ENCODE results near the gene TSC22D2.

The TSC22D2 gene

DNA sequence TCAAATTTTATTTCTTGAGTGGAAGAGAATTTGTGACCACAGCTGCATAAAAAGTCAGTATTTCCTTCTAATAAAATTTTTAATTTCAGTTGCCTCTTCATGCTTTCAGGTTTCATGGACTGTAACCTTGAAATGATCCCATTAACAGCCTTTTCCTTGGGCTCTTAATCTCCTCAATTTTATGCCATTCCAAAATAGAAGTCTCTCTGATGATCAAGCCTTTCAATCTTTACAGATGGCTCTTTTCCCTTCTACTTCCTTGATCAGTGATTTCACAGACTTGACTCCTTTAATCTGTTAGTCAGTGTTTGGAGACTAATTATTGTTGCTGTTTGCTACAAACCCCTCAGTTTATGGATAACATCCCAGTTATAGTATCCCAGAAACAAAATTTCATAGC is 11.9 kb downstream of the TSC22D2 start:
- no peak for DNase-seq (ENCODE audit: low read depth)
- TF ChIP-seq CTCF (IDR thresholded peaks at IDR 0.05; ENCODE audit: control insufficient read depth, insufficient read depth, low read depth, low read length, missing control alignments), result no peak
- H3K4me3 ChIP-seq (ENCODE audit: control insufficient read depth, low read depth, low read length), result no peak overlapping the region

GRCh38 chr3:150421256-150421655 is 13.2 kb downstream of the TSC22D2 start:
- no peak for TF ChIP-seq CTCF (IDR thresholded peaks at IDR 0.05; ENCODE audit: control insufficient read depth, insufficient read depth, low read depth, low read length, missing control alignments)
- DNase-seq (ENCODE audit: low read depth), result no peak
- no peak overlapping the region for H3K4me3 ChIP-seq (ENCODE audit: control insufficient read depth, low read depth, low read length)

DNA sequence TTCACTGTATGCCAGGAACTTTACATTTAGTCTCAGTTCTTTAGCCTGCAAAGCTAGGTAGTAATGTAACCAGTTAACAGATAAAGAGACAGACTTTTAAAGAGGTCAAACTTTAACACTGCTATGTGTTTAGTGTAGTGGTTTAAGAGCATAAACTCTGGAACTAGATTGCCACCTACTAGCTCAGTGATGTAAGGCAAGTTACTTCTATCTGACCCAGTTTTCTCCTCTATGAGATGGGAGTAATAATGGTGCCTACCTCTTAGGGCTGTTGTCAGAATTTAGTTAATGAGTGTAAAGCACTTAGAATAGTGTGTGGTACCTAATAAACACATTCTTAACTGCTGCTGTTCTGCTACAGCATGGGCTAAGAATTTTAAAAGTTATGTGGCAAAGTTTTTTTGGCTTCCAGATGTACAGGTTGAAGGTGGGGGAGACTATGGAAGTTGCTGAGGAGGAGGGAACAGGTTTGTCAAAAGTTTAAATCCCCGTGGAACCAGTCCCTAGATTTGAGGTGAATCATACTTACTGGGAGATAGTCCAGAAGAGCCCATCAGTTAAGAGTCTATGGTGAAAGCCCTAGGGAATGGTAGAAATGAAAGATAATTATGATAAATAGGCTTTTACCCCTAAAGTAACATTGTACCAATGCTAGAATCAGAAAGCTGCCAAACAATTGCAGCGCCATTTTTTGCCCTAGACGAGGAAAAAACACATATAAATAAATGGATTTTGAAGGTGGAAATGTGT is 13.9 kb downstream of the TSC22D2 start:
- no peak for TF ChIP-seq CTCF (IDR thresholded peaks at IDR 0.05; ENCODE audit: control insufficient read depth, insufficient read depth, low read depth, low read length, missing control alignments)
- DNase-seq (ENCODE audit: low read depth), result no peak
- no peak overlapping the region for H3K4me3 ChIP-seq (ENCODE audit: control insufficient read depth, low read depth, low read length)

- TF ChIP-seq CTCF (IDR thresholded peaks at IDR 0.05; ENCODE audit: control insufficient read depth, insufficient read depth, low read depth, low read length, missing control alignments), result no peak
Observed at GRCh38 chr3:150422907-150423306, 14.8 kb downstream of the TSC22D2 start.

DNA sequence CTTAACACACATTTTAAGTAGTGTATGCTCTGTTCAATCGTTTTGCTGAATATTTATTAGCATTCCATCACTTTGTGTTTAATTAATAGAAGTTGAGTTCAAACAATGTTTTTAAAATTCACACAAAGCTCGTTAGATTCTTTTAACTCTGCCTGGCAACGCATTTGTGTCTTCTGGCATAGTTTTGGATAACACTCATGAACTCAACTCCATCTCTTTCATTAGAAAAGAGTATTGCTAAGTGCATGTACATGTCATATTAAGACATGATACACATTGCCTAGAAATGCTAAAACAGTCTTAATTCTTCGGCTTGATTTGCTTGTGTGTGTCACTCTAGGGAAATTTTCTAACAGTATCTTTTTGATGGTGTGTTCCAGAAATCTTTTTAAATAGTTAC is 15.7 kb downstream of the TSC22D2 start:
- H3K4me3 ChIP-seq (ENCODE audit: control insufficient read depth, low read depth, low read length), result no peak overlapping the region
- TF ChIP-seq CTCF (IDR thresholded peaks at IDR 0.05; ENCODE audit: control insufficient read depth, insufficient read depth, low read depth, low read length, missing control alignments), result no peak
- no peak for DNase-seq (ENCODE audit: low read depth)

More at GRCh38 chr3:150422907-150423306, 14.8 kb downstream of the TSC22D2 start:
- DNase-seq (ENCODE audit: low read depth), result no peak
- H3K4me3 ChIP-seq (ENCODE audit: control insufficient read depth, low read depth, low read length), result no peak overlapping the region

DNA sequence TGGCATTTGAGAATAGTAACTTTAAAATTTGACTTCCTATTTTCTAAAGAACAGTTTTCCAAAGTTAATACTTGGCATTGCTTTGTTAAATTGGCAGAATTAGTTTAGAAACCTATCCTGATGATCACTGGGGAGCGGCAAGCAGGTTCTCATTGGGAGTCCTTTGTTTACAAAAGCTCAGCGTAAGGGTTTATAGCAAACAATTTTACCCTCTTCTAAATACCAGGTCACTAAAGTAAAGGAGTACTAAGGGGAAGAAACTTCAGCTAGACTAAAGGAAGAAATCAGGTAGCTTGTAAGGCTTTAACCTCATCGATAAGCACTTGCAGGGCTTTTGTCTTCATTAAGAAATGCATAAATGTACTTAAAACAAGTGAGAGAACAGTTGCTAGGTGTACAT is 18.2 kb downstream of the TSC22D2 start:
- no peak overlapping the region for H3K4me3 ChIP-seq (ENCODE audit: control insufficient read depth, low read depth, low read length)
- no peak for TF ChIP-seq CTCF (IDR thresholded peaks at IDR 0.05; ENCODE audit: control insufficient read depth, insufficient read depth, low read depth, low read length, missing control alignments)
- DNase-seq (ENCODE audit: low read depth), result no peak

Data from AG09309 (cell line).